ENCODE results near the gene VBP1.
"Not testable (repeated sequence)": the region's sequence is repeated elsewhere in the genome, so short reads cannot be mapped to it uniquely, and the experiment has no call there.

Gene VBP1

GRCh38 chrX:155216179-155216939 is at the start of gene VBP1:
Gene VBP1 (plus strand): TSS chrX:155216460. CDS start chrX:155216483, 23 bp downstream.
- DNase-seq, result peak; percentile 79

DNA sequence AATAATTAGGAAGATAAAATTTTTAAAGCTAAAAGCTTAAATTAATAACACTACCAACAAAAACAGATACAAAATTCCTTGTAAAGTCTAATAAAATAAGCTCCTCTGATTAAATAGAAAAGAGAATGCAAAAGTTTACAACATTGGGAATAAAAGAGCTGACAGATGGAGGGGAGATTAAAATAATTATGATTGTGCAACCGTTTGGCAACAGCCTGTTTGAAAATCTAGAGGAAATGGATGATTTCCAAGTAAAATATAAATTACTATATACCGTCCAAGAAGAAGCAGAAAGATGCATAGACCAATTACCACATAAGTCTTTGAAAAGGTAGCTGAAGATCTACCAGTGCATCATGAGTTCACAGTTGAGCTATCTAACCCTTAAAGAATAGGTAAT is 46.4 kb upstream of the VBP1 start:
- DNase-seq, result no peak

DNA sequence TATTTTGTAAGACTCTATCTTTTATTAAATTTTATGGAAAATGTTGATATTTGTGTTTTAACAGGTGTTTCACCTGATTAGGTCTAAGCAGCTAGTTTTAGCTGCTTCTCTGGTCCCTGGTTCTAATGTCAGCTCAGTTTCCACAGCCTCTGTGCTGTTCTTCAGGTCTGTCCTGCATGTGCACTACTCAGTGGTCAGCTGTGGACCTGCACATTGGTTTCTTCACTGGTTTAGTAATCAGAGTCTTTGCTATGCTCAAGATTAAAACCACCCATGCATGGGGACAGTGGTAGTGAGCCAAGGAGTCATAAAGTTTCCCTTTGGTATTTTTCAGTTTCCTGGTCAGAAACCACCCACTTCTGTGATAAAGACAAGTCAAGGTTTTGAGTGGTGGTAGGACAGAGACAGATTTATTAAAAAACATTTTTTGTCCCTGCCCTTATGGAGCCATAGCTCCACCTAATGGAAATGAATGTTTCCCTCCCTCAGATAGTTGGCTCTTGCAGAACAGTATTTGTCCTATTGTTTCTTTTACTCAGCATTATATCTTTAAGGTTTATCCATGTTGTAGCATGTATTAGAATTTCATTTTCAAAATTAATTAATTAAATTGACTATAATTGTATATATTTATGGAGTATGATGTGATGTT is 36.8 kb upstream of the VBP1 start:
- DNase-seq, result no peak

DNA sequence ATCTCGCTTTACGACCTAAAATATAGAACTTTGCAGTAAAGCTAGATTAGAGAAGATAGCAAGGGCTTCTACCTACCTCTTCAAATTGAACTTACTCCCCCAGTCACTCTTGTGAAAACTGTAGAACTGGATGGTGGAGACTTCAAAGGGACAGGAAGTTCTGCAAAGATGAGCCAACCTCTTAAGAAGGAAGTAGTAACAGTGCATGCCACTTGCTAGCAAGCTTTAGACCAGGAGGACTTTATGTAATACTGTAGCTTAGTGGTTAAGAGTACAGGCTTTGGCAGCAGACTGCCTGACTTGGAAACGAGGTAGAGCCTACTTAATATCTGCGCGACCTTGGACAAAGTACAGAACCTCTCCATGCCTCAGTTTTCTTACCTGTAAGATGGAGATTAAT is 27.5 kb upstream of the VBP1 start:
- no peak for DNase-seq

- no peak for DNase-seq
These were observed 5.1 kb upstream of the VBP1 start for GRCh38 chrX:155211208-155211607.

GRCh38 chrX:155213731-155214130 is 2.5 kb upstream of the VBP1 start:
- no peak for DNase-seq

GRCh38 chrX:155215443-155216178 is 649 bp upstream of the VBP1 start:
- no peak for DNase-seq

GRCh38 chrX:155216940-155217440 is 730 bp downstream of the VBP1 start:
- DNase-seq, result no peak

DNA sequence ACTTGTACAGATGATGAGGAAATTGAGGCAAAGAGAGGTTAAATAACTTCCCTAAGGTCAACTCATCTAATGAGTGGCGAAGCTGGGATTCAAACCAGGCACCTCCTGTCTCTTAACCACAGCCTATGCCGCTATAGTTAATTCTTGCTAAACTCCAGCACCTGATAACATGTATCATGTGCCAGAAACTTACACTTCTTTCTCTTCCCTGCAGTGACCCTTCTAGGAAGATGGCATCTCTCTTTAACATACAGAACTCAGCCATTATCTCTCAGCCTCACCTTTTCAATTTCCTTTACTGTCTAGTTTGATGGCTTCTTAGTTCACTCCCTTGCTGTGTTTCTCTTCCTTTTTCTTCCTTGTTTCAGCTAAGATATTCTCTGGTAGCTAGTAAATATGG is 2.5 kb downstream of the VBP1 start:
- DNase-seq, result no peak

- DNase-seq, result no peak
These were observed 5.1 kb downstream of the VBP1 start for GRCh38 chrX:155221351-155221750.

GRCh38 chrX:155223746-155224145 is 7.5 kb downstream of the VBP1 start:
- DNase-seq, result not testable (repeated sequence)

DNA sequence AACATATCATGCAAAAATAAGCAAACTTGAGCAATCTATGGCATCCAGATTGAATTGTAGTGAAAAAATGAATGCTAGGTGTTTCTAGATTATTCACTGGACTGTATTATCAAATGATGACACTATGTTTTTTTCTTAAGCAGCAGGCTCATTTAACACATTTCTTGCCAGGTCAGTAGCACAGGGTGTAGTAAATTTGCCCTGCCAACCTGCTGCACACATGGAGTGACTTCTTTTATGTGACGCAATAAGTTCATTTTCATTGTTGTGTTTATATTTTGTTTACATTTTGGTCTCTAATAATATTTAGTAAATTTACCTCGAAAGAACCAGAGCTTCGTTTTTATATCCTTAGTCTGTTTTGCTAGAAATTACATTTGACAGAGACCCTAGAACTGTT is 9.5 kb downstream of the VBP1 start:
- no peak for DNase-seq

- DNase-seq, result no peak
These were observed 14.9 kb downstream of the VBP1 start for GRCh38 chrX:155231163-155231562.

GRCh38 chrX:155235891-155236290 is 19.6 kb downstream of the VBP1 start:
- DNase-seq, result no peak

GRCh38 chrX:155237719-155238118 is 21.5 kb downstream of the VBP1 start:
- DNase-seq, result no peak

- DNase-seq, result no peak
These were observed 26.0 kb downstream of the VBP1 start for GRCh38 chrX:155242300-155242699.

DNA sequence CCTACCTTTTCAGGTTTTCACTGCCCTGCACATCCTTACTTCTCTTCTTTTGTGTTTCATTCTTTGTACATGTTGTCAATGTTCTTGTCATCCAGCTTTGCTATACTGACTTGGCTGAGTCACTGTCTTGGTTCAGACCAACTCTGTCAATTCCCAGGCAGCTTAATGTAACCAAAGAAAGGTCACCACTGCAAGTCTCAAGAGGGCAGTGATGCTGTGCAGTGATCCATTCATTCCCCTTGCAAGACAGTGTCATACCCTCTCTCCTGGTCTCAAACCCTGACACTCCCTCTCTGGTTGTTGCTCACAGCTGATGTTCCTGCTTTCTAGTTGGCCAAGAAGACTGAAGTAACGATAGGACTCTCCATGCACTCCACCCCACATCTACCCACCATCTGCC is 30.5 kb downstream of the VBP1 start:
- no peak for DNase-seq

DNA sequence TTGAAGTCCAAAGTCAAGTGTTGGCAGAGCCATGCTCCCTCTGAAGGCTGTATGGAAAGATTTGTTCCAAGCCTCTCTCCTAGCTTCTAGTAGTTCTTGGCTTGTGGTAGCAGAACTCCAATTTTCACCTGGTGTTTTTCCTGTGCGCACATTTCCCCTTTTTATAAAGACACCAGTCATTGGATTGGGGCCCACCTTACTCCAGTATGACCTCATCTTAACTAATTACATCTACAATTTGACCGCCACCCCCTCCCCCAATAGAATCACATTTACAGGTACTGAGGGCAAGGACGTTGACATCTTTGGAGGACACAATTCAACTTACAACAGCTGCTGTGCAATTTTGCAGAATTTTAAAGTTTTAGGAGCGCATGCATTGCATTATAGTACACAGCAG is 31.2 kb downstream of the VBP1 start:
- DNase-seq, result no peak

DNA sequence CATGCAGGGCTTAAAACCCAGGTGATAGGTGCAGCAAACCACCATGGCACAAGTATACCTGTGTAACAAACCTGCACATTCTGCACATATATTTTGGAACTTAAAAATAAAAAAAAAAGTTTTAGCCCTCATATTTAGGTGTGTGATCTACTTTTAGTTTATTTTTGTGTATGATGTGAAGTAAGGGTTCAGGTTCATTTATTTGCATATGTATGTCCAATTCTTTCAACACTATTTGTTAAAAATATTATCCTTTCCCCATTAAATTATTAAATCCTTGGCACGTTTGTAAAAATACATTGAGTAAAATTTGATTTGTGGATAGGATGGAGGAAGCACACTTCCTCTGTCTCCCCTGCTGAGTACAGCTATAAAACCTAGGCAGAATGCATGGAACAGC is 35.1 kb downstream of the VBP1 start:
- DNase-seq, result no peak

GRCh38 chrX:155259752-155260151 is 43.5 kb downstream of the VBP1 start:
- DNase-seq, result no peak

- no peak for DNase-seq
These were observed 46.9 kb downstream of the VBP1 start for GRCh38 chrX:155262970-155263754.

- DNase-seq, result peak; percentile 70
These were observed 47.8 kb downstream of the VBP1 start, which contains the start of gene RAB39B for GRCh38 chrX:155263854-155264628. Gene RAB39B (minus strand): TSS chrX:155264491. CDS start chrX:155264288, 203 bp downstream.
